KMS-11 (cell line): Measurements from ENCODE around the gene MED16.

ENCODE experiments used
- H2AFZ ChIP-seq: fragments of 200-600 bp; sonication (generic); 2 replicates; pipeline ENCODE4 v1.6.1; 2016; ENCODE audit warnings: antibody characterized with exemption, mixed run types, low read depth
- H3K27ac ChIP-seq: fragments of 200-600 bp; sonication (generic); 2 replicates; pipeline ENCODE4 v1.6.1; 2016; ENCODE audit warnings: mild to moderate bottlenecking, mixed run types
- H3K27me3 ChIP-seq: fragments of 200-600 bp; sonication (generic); 2 replicates; pipeline ENCODE4 v1.6.1; 2017; ENCODE audit warnings: mild to moderate bottlenecking, low read depth, mixed run types, moderate library complexity; ENCODE audit not compliant: insufficient read depth
- H3K36me3 ChIP-seq: fragments of 200-600 bp; sonication (generic); 2 replicates; pipeline ENCODE4 v1.6.1; 2017; ENCODE audit warnings: mild to moderate bottlenecking, mixed run types; ENCODE audit not compliant: insufficient read depth
- H3K4me1 ChIP-seq: fragments of 200-600 bp; sonication (generic); 2 replicates; pipeline ENCODE4 v1.6.1; 2016; ENCODE audit warnings: mild to moderate bottlenecking, low read depth, mixed run types; ENCODE audit not compliant: poor library complexity, severe bottlenecking
- H3K4me2 ChIP-seq: fragments of 200-600 bp; sonication (generic); 2 replicates; pipeline ENCODE4 v1.7.0; 2016; ENCODE audit warnings: mild to moderate bottlenecking, mixed run types
- H3K4me3 ChIP-seq: fragments of 200-600 bp; sonication (generic); IDR thresholded peaks from 2 replicates; pipeline ENCODE4 v1.6.1; 2017; ENCODE audit warnings: low read depth, low read length, mixed read lengths; ENCODE audit not compliant: insufficient read depth
- H3K79me2 ChIP-seq: fragments of 200-600 bp; sonication (generic); 2 replicates; pipeline ENCODE4 v1.6.1; 2016; ENCODE audit warnings: low read depth, mixed run types; ENCODE audit not compliant: insufficient read depth
- H3K9ac ChIP-seq: fragments of 200-600 bp; sonication (generic); 2 replicates; pipeline ENCODE4 v1.6.1; 2016; ENCODE audit warnings: mild to moderate bottlenecking, mixed run types
- H4K20me1 ChIP-seq: fragments of 200-600 bp; sonication (generic); 2 replicates; pipeline ENCODE4 v1.6.1; 2016; ENCODE audit warnings: mild to moderate bottlenecking, mixed run types; ENCODE audit not compliant: insufficient read depth
- TF ChIP-seq, protein P1 (sequence below): fragments of 200-600 bp; sonication (generic); conservative IDR thresholded peaks from 2 replicates; pipeline ENCODE4 v1.6.1; 2017; ENCODE audit warnings: low read depth, mild to moderate bottlenecking, antibody characterized with exemption, low read length, moderate library complexity, mixed read lengths

The MED16 gene

DNA sequence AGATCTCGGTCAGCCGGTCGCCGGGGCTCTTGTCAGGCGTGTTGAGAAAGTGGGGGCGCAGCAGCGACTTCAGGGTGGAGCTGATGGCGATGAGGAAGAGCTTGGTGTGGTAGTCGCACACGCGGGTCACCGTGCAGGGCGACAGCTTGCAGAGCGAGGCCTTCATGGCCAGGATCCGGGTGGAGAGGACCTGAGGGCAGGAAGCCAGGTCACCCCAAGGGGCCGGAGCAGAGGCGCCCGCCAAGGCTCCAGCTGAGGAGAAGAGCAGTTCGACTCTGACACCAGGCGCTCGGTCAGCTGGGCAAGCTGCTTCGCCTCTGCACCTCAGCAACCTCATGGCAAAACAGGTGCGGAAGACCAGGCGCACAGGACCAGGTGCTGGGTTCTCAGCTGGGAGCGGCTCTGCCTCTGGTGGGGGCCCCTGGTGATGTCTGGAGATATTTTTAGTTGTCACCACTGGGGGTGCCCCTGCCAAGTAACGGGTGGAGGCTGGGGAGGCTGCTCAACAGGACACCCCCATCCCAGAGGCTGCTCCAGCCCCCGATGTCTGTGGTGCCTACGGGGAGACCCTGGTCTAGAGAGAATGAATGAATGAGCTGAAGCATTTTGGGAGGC lies 17.6 kb downstream of the MED16 start:
- H3K27ac ChIP-seq = no peak overlapping the region
- H3K4me3 ChIP-seq = no peak overlapping the region
- no peaks in the 10 kb centered on the region for H4K20me1 ChIP-seq
- H3K4me2 ChIP-seq = no peak overlapping the region
- H3K36me3 ChIP-seq = no peaks in the 10 kb centered on the region
- H3K9ac ChIP-seq = no peak overlapping the region
- TF ChIP-seq, protein P1, sequence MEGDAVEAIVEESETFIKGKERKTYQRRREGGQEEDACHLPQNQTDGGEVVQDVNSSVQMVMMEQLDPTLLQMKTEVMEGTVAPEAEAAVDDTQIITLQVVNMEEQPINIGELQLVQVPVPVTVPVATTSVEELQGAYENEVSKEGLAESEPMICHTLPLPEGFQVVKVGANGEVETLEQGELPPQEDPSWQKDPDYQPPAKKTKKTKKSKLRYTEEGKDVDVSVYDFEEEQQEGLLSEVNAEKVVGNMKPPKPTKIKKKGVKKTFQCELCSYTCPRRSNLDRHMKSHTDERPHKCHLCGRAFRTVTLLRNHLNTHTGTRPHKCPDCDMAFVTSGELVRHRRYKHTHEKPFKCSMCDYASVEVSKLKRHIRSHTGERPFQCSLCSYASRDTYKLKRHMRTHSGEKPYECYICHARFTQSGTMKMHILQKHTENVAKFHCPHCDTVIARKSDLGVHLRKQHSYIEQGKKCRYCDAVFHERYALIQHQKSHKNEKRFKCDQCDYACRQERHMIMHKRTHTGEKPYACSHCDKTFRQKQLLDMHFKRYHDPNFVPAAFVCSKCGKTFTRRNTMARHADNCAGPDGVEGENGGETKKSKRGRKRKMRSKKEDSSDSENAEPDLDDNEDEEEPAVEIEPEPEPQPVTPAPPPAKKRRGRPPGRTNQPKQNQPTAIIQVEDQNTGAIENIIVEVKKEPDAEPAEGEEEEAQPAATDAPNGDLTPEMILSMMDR = no peak
- no peaks in the 10 kb centered on the region for H3K27me3 ChIP-seq
- no peaks in the 10 kb centered on the region for H3K79me2 ChIP-seq
- peaks cover 8% of the 10 kb centered on the region for H3K4me1 ChIP-seq
- no peak overlapping the region for H2AFZ ChIP-seq

DNA sequence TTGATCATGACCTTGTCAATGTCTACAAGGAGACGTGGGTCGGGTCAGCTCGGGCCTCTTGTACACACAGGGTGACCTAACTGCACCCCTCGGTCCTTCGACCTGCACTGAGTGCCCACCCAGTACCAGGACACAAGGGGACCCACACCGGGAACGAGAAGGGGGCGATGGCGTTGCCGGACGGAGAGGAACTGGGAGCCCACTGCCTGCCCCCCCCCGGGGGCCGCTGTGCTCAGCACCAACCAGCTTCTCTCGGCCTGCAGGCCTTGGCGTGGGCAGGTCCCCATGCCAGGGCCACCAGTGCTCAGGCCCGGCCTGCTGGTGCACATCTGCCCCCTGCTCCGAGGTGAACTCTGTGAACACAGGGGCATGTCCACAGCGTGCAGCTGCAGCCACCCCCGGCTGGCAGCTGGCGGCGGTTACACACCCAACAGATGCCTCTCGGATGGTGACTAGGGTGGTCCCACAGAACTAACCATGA lies 19.4 kb downstream of the MED16 start:
- H3K27ac ChIP-seq = no peak overlapping the region
- no peak overlapping the region for H3K4me2 ChIP-seq
- H4K20me1 ChIP-seq = no peaks in the 10 kb centered on the region
- H3K36me3 ChIP-seq = no peaks in the 10 kb centered on the region
- H2AFZ ChIP-seq = no peak overlapping the region
- H3K79me2 ChIP-seq = no peaks in the 10 kb centered on the region
- TF ChIP-seq, protein P1 = no peak
- no peak overlapping the region for H3K9ac ChIP-seq
- peaks cover 8% of the 10 kb centered on the region for H3K4me1 ChIP-seq
- H3K27me3 ChIP-seq = no peaks in the 10 kb centered on the region
- H3K4me3 ChIP-seq = no peak overlapping the region

DNA sequence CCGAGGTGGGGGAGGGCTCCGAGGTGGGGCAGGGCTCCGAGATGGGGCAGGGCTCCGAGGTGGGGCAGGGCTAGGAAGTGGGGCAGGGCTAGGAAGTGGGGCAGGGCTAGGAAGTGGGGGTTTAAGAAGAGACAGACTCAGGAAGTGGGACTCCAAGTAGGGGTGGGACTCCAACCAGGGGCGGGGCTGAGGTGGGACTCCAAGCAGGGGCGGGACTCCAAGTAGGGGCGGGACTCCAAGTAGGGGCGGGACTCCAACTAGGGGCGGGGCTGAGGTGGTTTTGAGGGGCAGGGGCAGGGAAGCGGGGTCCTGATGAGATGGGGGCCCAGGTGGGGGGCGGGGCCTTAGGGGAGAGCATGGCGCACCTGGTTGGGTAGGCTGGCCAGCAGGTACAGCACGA lies 19.9 kb downstream of the MED16 start:
- Histone ChIP-seq H3K36me3 (no peaks in the 10 kb centered on the region), H3K4me2 (no peak overlapping the region), H3K27ac (no peak overlapping the region), H2AFZ (no peak overlapping the region), H3K79me2 (no peaks in the 10 kb centered on the region), H3K27me3 (no peaks in the 10 kb centered on the region), H3K4me3 (no peak overlapping the region), H3K4me1 (peaks cover 8% of the 10 kb centered on the region), H3K9ac (no peak overlapping the region), H4K20me1 (no peaks in the 10 kb centered on the region)
- TF ChIP-seq, protein P1 = no peak

DNA sequence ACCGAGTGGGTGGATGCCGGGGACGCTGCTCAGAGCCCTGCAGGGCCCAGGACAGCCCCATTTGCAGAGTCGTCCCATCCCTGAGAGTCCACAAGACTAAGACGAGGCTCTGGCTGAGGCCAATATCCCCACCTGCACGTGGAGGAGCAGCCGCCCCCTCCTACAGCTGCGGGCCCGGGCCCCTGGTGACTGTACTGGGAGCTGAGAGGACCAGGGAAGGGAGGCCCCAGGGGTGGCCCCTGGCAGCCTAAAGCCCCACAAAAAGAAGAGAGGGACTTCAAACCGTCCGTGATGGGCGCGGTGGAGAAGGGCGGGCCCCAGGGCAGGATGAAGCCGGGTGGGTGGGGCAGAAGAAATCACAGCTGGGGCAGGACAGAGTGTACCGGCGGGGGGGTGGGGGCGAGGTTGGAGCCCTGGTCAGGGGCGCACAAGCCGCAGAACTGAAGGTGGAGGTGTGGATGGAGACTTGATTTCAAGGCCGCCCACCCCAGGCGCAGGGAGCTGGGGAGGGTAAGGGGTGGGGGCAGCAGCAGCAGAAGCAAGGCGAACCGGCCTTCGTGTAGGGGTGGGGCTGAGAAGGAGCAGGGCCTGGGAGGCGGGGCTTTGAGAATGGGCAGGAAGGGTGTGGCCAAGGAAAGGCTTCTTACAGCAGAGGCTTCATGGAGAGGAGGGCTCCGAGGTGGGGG lies 20.6 kb downstream of the MED16 start:
- H3K4me3 ChIP-seq = no peak overlapping the region
- TF ChIP-seq, protein P1 = no peak
- H3K4me2 ChIP-seq = peak overlapping the region; percentile 66
- no peak overlapping the region for H3K27ac ChIP-seq
- peaks cover 8% of the 10 kb centered on the region for H3K4me1 ChIP-seq
- no peaks in the 10 kb centered on the region for H4K20me1 ChIP-seq
- H3K27me3 ChIP-seq = no peaks in the 10 kb centered on the region
- H3K36me3 ChIP-seq = no peaks in the 10 kb centered on the region
- H3K79me2 ChIP-seq = no peaks in the 10 kb centered on the region
- no peak overlapping the region for H2AFZ ChIP-seq
- H3K9ac ChIP-seq = no peak overlapping the region
